Mammary epithelial cell (primary cell): ENCODE results near the gene CMYA5.

Source experiments
- EZH2 ChIP-seq: IDR thresholded peaks from 2 replicates; pipeline ENCODE4 v1.6.1; 2012; ENCODE audit warnings: low read length, inconsistent platforms, borderline replicate concordance
- TF ChIP-seq, protein P1 (sequence below), 2 donors: IDR thresholded peaks in 1 of 2; conservative IDR thresholded peaks in 1 of 2; 2 replicates each; pipeline ENCODE4 v1.5.1; 2011 to 2012; ENCODE audit warnings: inconsistent platforms in 2 of 2, low read length in 2 of 2, mild to moderate bottlenecking in 2 of 2, control low read depth in 1 of 2, low read depth in 1 of 2; ENCODE audit not compliant: insufficient read depth in 1 of 2; ENCODE audit errors: extremely low read depth in 1 of 2

DNA sequence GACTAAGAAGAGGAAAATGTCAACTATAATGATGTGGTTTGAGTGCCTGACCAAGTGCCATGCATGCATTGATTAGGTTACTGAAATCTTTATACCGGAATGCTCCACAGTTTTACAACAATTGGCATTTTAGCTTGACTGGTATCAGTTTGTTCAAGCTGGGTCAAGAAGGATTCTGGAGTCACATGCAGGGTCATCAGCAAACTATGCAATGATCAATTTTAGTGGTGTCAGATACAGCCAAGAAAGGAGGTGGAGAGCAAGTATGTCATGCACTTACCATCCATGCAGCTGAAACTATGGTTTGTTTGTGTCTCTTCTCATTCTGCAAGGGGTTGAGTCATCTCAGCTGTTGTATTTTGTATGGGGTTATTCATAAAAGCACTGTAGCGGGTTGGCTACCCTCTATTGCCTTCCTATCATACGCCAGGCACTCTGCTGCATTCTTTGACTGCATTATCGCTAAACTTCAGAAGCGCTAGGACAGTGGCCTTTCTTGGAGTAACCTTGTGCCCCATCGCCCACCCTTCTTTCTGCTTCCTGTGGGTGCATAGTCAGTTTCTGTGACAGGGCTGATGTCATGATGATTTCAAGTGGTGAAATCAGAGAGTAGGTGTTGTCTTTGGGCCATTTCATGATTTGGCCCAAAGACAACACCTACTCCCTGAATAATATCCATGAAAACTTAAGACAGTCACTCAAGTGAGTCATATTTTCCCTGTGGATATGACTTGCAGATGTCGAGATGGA is 156.0 kb downstream of the CMYA5 start:
- TF ChIP-seq, protein P1, sequence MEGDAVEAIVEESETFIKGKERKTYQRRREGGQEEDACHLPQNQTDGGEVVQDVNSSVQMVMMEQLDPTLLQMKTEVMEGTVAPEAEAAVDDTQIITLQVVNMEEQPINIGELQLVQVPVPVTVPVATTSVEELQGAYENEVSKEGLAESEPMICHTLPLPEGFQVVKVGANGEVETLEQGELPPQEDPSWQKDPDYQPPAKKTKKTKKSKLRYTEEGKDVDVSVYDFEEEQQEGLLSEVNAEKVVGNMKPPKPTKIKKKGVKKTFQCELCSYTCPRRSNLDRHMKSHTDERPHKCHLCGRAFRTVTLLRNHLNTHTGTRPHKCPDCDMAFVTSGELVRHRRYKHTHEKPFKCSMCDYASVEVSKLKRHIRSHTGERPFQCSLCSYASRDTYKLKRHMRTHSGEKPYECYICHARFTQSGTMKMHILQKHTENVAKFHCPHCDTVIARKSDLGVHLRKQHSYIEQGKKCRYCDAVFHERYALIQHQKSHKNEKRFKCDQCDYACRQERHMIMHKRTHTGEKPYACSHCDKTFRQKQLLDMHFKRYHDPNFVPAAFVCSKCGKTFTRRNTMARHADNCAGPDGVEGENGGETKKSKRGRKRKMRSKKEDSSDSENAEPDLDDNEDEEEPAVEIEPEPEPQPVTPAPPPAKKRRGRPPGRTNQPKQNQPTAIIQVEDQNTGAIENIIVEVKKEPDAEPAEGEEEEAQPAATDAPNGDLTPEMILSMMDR (conservative IDR thresholded peaks at IDR 0.05 in 1 of 2, IDR thresholded peaks at IDR 0.05 in 1 of 2; ENCODE audit: extremely low read depth in 1 of 2, insufficient read depth in 1 of 2, low read depth in 1 of 2, low read length in 2 of 2) = no peak
- TF ChIP-seq EZH2 = no peak
